Loucy (cell line): ENCODE measurements around the gene PDCL3.

Source experiments
- H2AFZ ChIP-seq: fragments of 200-600 bp; sonication (generic); 2 replicates; pipeline ENCODE4 v1.6.0; 2016; ENCODE audit warnings: antibody characterized with exemption, mild to moderate bottlenecking, low read length, moderate library complexity
- H3F3A ChIP-seq: fragments of 200-600 bp; 2 replicates; pipeline ENCODE4 v1.6.0; 2016; ENCODE audit warnings: antibody characterized with exemption, low read depth, mild to moderate bottlenecking
- H3K27me3 ChIP-seq: fragments of 200-600 bp; sonication (generic); 2 replicates; pipeline ENCODE4 v1.6.1; 2014; ENCODE audit warnings: low read length, mild to moderate bottlenecking; ENCODE audit not compliant: insufficient read depth, poor library complexity, severe bottlenecking
- H3K36me3 ChIP-seq: fragments of 200-600 bp; sonication (generic); 2 replicates; pipeline ENCODE4 v1.6.1; 2016; ENCODE audit warnings: low read length; ENCODE audit not compliant: insufficient read depth
- H3K4me1 ChIP-seq: fragments of 200-600 bp; sonication (generic); 2 replicates; pipeline ENCODE4 v1.5.1; 2014; ENCODE audit warnings: low read length, mild to moderate bottlenecking; ENCODE audit not compliant: insufficient read depth, poor library complexity, severe bottlenecking
- H3K4me2 ChIP-seq: fragments of 200-600 bp; sonication (generic); 2 replicates; pipeline ENCODE4 v1.6.0; 2014; ENCODE audit warnings: antibody characterized with exemption, low read length, low read depth, mild to moderate bottlenecking; ENCODE audit not compliant: poor library complexity, severe bottlenecking
- H3K4me3 ChIP-seq: fragments of 200-600 bp; sonication (generic); 2 replicates; pipeline ENCODE4 v1.5.1; 2014; ENCODE audit warnings: low read length, mild to moderate bottlenecking, mixed read lengths; ENCODE audit not compliant: poor library complexity, severe bottlenecking
- H3K79me2 ChIP-seq: fragments of 200-600 bp; sonication (generic); 2 replicates; pipeline ENCODE4 v1.6.1; 2014; ENCODE audit warnings: low read length; ENCODE audit not compliant: insufficient read depth
- H3K9ac ChIP-seq: fragments of 200-600 bp; sonication (generic); 2 replicates; pipeline ENCODE4 v1.6.0; 2014; ENCODE audit warnings: mild to moderate bottlenecking, low read depth, low read length, moderate library complexity; ENCODE audit not compliant: poor library complexity, severe bottlenecking
- H3K9me2 ChIP-seq: fragments of 200-600 bp; sonication (generic); replicated peaks from 2 replicates; pipeline ENCODE4 v1.6.1; 2016; ENCODE audit warnings: low read depth, low read length, mixed read lengths
- H3K9me3 ChIP-seq: fragments of 200-600 bp; sonication (generic); 2 replicates; pipeline ENCODE4 v1.6.1; 2014; ENCODE audit warnings: mild to moderate bottlenecking, antibody characterized with exemption, low read length, low read depth; ENCODE audit not compliant: insufficient read depth
- H4K20me1 ChIP-seq: fragments of 200-600 bp; sonication (generic); 2 replicates; pipeline ENCODE4 v1.6.0; 2014; ENCODE audit warnings: antibody characterized with exemption, low read length, mild to moderate bottlenecking; ENCODE audit not compliant: insufficient read depth, poor library complexity, severe bottlenecking
- CTCF ChIP-seq: fragments of 200-600 bp; sonication (generic); conservative IDR thresholded peaks from 2 replicates; pipeline ENCODE4 v1.5.1; 2014; ENCODE audit warnings: mild to moderate bottlenecking, antibody characterized with exemption, low read length
- EZH2phosphoT487 ChIP-seq: fragments of 200-600 bp; IDR thresholded peaks from 2 replicates; pipeline ENCODE4 v1.6.1; 2018; ENCODE audit warnings: antibody characterized with exemption, mild to moderate bottlenecking, moderate library complexity, borderline replicate concordance

Gene PDCL3

DNA sequence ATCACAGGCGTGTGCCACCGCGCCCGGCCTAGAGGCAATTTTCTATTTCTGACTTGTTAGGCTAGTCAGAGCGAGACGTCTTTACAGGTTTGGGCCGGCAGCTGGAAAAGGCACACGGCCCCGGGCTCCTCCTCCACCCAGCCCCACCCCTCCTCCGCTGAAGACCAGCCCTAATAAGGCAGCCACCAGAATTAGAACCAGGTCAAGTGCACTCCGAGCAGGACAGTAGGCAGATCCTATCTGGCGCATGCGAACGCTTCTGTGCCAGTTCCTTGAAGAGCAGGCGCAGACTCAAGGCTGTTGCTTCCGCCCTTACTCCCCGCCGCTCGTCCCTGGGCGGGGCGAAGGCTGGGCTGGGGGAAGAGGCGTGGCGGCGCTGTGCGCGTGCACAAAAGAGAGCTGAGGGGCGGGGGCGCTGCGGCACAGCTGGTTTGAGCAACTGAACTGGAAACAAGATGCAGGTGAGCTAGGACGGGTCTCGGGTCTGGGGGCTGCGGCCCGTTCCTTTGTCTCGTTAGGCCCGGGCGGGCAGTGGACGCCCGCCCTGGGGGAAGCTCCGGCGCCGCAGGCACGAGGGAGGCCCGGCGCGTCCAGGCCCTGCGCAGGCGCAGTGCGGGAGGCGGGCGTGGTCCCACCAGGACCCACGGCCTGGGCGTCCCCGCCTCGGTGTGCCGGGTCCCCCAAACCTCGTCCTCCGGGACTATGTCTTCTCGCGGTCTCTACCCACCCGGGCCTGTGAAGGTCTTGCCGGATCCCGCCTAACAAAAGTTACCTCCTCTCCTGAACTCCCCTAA lies at the start of gene PDCL3:
Gene PDCL3, plus strand, starts transcription at position 381 of the 794 bp plus-strand sequence. Its CDS starts 75 bp downstream, at position 456.
- Histone ChIP-seq H2AFZ (peak within 1 kb of the TSS; percentile 98), H3K9ac (peak within 1 kb of the TSS; percentile 95), H3K9me3 (no peaks in the 10 kb centered on the region), H3F3A (no peaks in the 10 kb centered on the region), H3K4me3 (peak within 1 kb of the TSS; percentile 97), H3K4me2 (peak within 1 kb of the TSS; percentile 86), H3K79me2 (peaks cover 13% of the 10 kb centered on the region), H3K27me3 (no peaks in the 10 kb centered on the region), H4K20me1 (no peaks in the 10 kb centered on the region), H3K4me1 (peaks cover 25% of the 10 kb centered on the region), H3K36me3 (peaks cover 8% of the 10 kb centered on the region; the same call in 1 of the 2 replicates), H3K9me2 (no peaks in the 10 kb centered on the region)
- TF ChIP-seq EZH2phosphoT487 (no peak), CTCF (0 out of 2 replicates have a peak, but pooled peaks have one; percentile 13)

DNA sequence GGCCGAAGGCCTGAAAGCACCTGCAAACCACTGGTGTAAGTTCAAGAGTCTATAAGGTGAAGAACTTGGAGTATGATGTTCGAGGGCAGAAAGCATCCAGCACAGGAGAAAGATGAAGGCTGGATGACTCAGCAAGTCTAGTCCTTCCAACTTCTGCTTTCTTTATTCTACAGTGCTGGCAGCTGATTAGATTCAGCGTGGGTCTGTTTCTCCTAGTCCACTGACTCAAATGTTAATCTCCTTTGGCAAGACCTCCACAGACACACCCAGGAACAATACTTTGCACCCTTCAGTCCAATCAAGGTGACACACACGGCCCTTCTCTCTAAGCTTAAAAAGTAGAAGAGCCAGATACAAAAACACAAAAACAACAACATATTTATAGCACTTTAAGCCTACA lies 49.1 kb upstream of the PDCL3 start:
- no peak overlapping the region for H3K4me2 ChIP-seq

GRCh38 chr2:100517556-100517955 lies 45.2 kb upstream of the PDCL3 start:
- Histone ChIP-seq H3K4me3 (no peak overlapping the region), H3K36me3 (no peaks in the 10 kb centered on the region), H4K20me1 (no peaks in the 10 kb centered on the region), H3K27me3 (no peaks in the 10 kb centered on the region), H3K9me3 (no peaks in the 10 kb centered on the region), H3F3A (no peaks in the 10 kb centered on the region), H3K9me2 (no peaks in the 10 kb centered on the region), H3K79me2 (no peaks in the 10 kb centered on the region), H3K4me2 (no peak overlapping the region), H3K4me1 (no peaks in the 10 kb centered on the region), H2AFZ (no peak overlapping the region), H3K9ac (no peak overlapping the region)
- TF ChIP-seq CTCF (no peak), EZH2phosphoT487 (no peak)

More for the DNA sequence above, 49.1 kb upstream of the PDCL3 start:
- Histone ChIP-seq H3K27me3 (no peaks in the 10 kb centered on the region), H3K36me3 (no peaks in the 10 kb centered on the region), H3K9ac (no peak overlapping the region), H4K20me1 (no peaks in the 10 kb centered on the region), H3K9me2 (no peaks in the 10 kb centered on the region), H3K79me2 (no peaks in the 10 kb centered on the region), H2AFZ (no peak overlapping the region), H3K4me3 (no peak overlapping the region), H3K9me3 (no peaks in the 10 kb centered on the region), H3F3A (no peaks in the 10 kb centered on the region), H3K4me1 (no peaks in the 10 kb centered on the region)
- TF ChIP-seq CTCF (no peak), EZH2phosphoT487 (no peak)
